AG04450 (cell line): ENCODE results near the gene CPHXL2. TPM values are rescaled to one million over a fixed set of nuclear protein-coding genes. Genes with fewer than 3 reads are reported as not detected.

Experiments
- CTCF ChIA-PET: fragments of 300-600, 350-600 bp; formaldehyde crosslinking; extraction: SDS; loops from one replicate; lab custom pipeline; 2022; ENCODE audit warnings: antibody characterized with exemption, inconsistent platforms; lab: Charles Lee
- POLR2A ChIA-PET: fragments of 350-600 bp; formaldehyde crosslinking; extraction: SDS; loops from one replicate; lab custom pipeline; 2021; ENCODE audit warnings: antibody characterized with exemption, inconsistent platforms; lab: Yijun Ruan, JAX
- DNase-seq: peaks from one replicate; pipeline ENCODE4 v3.0.0-alpha.2; 2011; ENCODE audit warnings: low read depth, low spot score
- H3K27ac ChIP-seq: one replicate; pipeline ENCODE4 v1.5.1; 2012; ENCODE audit warnings: low read depth, low read length, control low read depth
- H3K27me3 ChIP-seq: one replicate; pipeline ENCODE4 v1.6.0; 2012; ENCODE audit warnings: low read length; ENCODE audit not compliant: control insufficient read depth, insufficient read depth
- H3K4me3 ChIP-seq: 2 replicates; pipeline ENCODE4 v1.5.1; 2011; ENCODE audit warnings: mild to moderate bottlenecking, low read depth, low read length, control low read depth
- H3K9me3 ChIP-seq: 2 replicates; pipeline ENCODE4 v1.5.1; 2012; ENCODE audit warnings: low read length; ENCODE audit not compliant: control insufficient read depth, insufficient read depth
- CTCF ChIP-seq: IDR thresholded peaks from 2 replicates; pipeline ENCODE4 v1.5.1; 2011; ENCODE audit warnings: low read depth, low read length, control low read depth, inconsistent platforms
- polyA minus RNA-seq: library from RNA; depleted of rRNA, polyadenylated mRNA; stranded (reverse); fragments of >200 nt; gene quantifications from 2 replicates; pipeline ENCODE4 v1.2.3, GENCODE V29; 2011; rRNA and poly(A)+ RNA removed
- polyA plus RNA-seq: library from polyadenylated mRNA; depleted of rRNA; stranded (reverse); fragments of >200 nt; gene quantifications from 2 replicates; pipeline ENCODE4 v1.2.3, GENCODE V29; 2011; rRNA removed

CPHXL2 gene
- not detected in 2 replicates for polyA plus RNA-seq
- polyA minus RNA-seq = not detected in 2 replicates

DNA sequence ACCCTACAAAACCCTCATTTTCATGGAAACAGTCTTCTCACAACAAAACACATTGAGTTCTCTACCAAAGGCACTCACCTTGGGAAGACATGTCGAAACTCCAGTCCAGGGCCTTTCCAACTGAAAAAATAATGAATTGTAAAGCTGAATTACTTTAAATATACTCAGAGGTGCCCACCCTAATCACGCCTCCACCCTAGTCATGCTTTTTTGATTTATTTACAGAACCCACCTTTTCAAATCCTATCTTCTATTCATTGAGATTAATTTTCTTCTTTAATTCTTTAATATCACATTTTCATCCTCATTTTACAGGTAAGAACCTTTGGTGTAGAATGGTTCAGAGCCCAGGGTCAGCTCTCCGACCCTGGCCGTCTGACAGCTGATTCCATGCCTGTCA is at the start of gene CPHXL2:
CPHXL2 (minus strand) TSS at position 101 of the 400 bp plus-strand sequence; CDS start at position 91, 10 bp downstream.
- ChIA-PET POLR2A (no interaction called here), CTCF (interaction anchor here (0.8 kb wide), 1 partner anchor 28 kb away, joined by 3 read pairs; no protein-coding TSS in a partner anchor)
- Histone ChIP-seq H3K9me3 (no peaks in the 10 kb centered on the region), H3K27me3 (peaks cover 4% of the 10 kb centered on the region), H3K27ac (no peak within 1 kb of the TSS), H3K4me3 (no peak within 1 kb of the TSS)
- no peak for TF ChIP-seq CTCF
- no peak for DNase-seq

GRCh38 chr16:75726390-75726789 is 49.6 kb upstream of the CPHXL2 start, which contains the start of gene CPHXL:
Gene CPHXL (minus strand): TSS chr16:75726490. CDS start chr16:75726442, 48 bp downstream.
- TF ChIP-seq CTCF = no peak
- CTCF ChIA-PET = no interaction called here
- no peak within 1 kb of the TSS for H3K27ac ChIP-seq

DNA sequence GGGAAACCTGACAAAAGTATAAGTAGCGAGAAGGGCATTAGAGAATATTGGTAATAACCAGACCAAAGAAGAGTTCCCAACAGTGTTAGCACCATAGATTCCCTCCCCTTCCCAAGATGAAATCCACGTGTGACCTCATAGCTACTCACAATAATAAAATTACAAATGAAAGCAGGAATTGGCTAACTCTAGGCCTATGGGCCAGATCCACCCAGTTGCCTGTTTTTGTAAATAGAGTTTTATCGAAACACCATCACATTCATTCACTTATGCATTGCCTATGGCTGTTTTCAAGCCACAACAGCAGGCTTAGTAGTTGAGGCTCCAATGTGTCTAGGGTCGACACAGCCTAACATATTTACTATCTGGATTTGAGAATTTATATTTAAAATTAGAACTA is 41.6 kb upstream of the CPHXL2 start:
- Histone ChIP-seq H3K27me3 (peaks cover 2% of the 10 kb centered on the region), H3K4me3 (no peak overlapping the region), H3K9me3 (no peaks in the 10 kb centered on the region; the same call in 1 of the 2 replicates), H3K27ac (no peak overlapping the region)
- ChIA-PET POLR2A (no interaction called here), CTCF (no interaction called here)
- TF ChIP-seq CTCF = no peak
- DNase-seq = no peak

More at GRCh38 chr16:75726390-75726789, 49.6 kb upstream of the CPHXL2 start, which contains the start of gene CPHXL:
- POLR2A ChIA-PET = no interaction called here
- Histone ChIP-seq H3K4me3 (no peak within 1 kb of the TSS), H3K9me3 (no peaks in the 10 kb centered on the region), H3K27me3 (peaks cover 2% of the 10 kb centered on the region)
- no peak for DNase-seq

DNA sequence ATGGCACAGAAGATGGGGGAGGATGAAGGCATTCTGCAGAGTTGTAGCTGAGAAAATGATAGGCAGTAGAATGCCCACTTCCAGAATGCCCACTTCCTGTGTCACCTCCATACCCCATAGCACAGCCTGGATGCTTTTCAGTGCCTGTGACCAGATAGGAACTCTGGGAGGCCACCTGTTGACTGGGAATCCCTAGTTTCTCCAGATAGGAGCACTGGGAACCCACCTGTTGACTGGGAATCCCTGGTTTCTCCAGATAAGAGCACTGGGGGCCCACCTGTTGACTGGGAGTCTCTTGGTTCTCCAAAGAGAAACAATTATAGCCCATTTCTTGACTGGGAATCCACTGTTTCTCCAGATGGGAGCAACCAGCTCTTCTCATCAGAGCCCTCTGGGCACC is 37.9 kb upstream of the CPHXL2 start:
- Histone ChIP-seq H3K4me3 (no peak overlapping the region), H3K9me3 (peaks cover 2% of the 10 kb centered on the region), H3K27me3 (peaks cover 2% of the 10 kb centered on the region), H3K27ac (no peak overlapping the region)
- DNase-seq = no peak
- TF ChIP-seq CTCF = no peak
- ChIA-PET POLR2A (no interaction called here), CTCF (no interaction called here)

GRCh38 chr16:75710344-75710743 is 33.5 kb upstream of the CPHXL2 start:
- no peak overlapping the region for H3K27ac ChIP-seq
- H3K27me3 ChIP-seq = peaks cover 2% of the 10 kb centered on the region
- DNase-seq = no peak
- H3K9me3 ChIP-seq = peaks cover 3% of the 10 kb centered on the region; the same call in 1 of the 2 replicates
- POLR2A ChIA-PET = no interaction called here
- CTCF ChIA-PET = no interaction called here
- H3K4me3 ChIP-seq = no peak overlapping the region
- no peak for TF ChIP-seq CTCF
